Tibial nerve (tissue), 4 donors: ENCODE results near the gene ASF1B.

Source experiments
- EP300 ChIP-seq, 2 donors: sonication (generic); formaldehyde crosslinking; IDR thresholded peaks; one replicate each; pipeline ENCODE4 v1.6.1; 2017; ENCODE audit warnings: antibody characterized with exemption in 2 of 2, mild to moderate bottlenecking in 1 of 2
- POLR2A ChIP-seq, 2 donors: fragments of 450-650 bp; IDR thresholded peaks; one replicate each; pipeline ENCODE4 v1.6.1; 2017; ENCODE audit warnings: antibody characterized with exemption in 2 of 2, mild to moderate bottlenecking in 2 of 2, moderate library complexity in 2 of 2
- TF ChIP-seq, protein P1 (sequence below), 5 experiments: fragments of 200-600 bp in 3 of 5; fragments of 450-650 bp in 2 of 5; sonication (generic) in 3 of 5; IDR thresholded peaks; one replicate each; pipeline ENCODE4 v1.5.1; 2016 to 2019; ENCODE audit warnings: antibody characterized with exemption in 5 of 5, mild to moderate bottlenecking in 3 of 5, moderate library complexity in 2 of 5

DNA sequence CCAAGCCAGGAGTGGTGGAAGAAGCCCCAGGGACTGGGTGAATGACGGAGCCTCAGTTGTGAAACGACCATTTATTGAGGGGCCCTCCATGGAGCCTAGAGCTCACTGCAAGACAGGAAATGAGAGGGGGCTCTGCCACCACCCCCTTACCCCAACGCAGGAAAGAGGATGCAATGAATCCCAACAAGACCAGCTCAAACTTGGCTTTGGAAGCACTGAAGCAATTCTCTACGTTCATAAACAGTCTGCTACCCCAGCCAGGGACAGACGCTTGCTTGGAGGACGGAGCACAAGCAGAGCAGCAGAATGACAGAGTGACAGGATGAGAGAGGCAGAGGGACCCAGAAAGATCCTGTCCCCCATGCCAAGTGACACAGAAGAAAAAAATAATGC lies 19.9 kb downstream of the ASF1B start:
- TF ChIP-seq POLR2A (IDR thresholded peaks at IDR 0.05) (no peak), EP300 (IDR thresholded peaks at IDR 0.05) (no peak)
- TF ChIP-seq, protein P1, sequence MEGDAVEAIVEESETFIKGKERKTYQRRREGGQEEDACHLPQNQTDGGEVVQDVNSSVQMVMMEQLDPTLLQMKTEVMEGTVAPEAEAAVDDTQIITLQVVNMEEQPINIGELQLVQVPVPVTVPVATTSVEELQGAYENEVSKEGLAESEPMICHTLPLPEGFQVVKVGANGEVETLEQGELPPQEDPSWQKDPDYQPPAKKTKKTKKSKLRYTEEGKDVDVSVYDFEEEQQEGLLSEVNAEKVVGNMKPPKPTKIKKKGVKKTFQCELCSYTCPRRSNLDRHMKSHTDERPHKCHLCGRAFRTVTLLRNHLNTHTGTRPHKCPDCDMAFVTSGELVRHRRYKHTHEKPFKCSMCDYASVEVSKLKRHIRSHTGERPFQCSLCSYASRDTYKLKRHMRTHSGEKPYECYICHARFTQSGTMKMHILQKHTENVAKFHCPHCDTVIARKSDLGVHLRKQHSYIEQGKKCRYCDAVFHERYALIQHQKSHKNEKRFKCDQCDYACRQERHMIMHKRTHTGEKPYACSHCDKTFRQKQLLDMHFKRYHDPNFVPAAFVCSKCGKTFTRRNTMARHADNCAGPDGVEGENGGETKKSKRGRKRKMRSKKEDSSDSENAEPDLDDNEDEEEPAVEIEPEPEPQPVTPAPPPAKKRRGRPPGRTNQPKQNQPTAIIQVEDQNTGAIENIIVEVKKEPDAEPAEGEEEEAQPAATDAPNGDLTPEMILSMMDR (IDR thresholded peaks at IDR 0.05): no peak
